Trophoblast cell (in vitro differentiated cells and primary cell): ENCODE data around the gene ARF1.

ENCODE experiments used
- DNase-seq, 2 donors: peaks; one replicate each; pipeline ENCODE4 v3.0.0-alpha.2; 2016
- H2AFZ ChIP-seq: 2 replicates; pipeline ENCODE4 v1.6.1; 2013; ENCODE audit warnings: low read length, moderate library complexity, mild to moderate bottlenecking; ENCODE audit not compliant: insufficient read depth, poor library complexity
- H2AK5ac ChIP-seq: 2 replicates; pipeline ENCODE4 v1.6.1; 2013; ENCODE audit warnings: mild to moderate bottlenecking, low read length
- H2BK120ac ChIP-seq: 2 replicates; pipeline ENCODE4 v1.6.1; 2013; ENCODE audit warnings: low read length, mild to moderate bottlenecking, moderate library complexity; ENCODE audit not compliant: insufficient read depth, poor library complexity
- H2BK12ac ChIP-seq: 2 replicates; pipeline ENCODE4 v1.6.1; 2013; ENCODE audit warnings: mild to moderate bottlenecking, low read length, moderate library complexity
- H2BK5ac ChIP-seq: 2 replicates; pipeline ENCODE4 v1.6.1; 2013; ENCODE audit warnings: low read length, low read depth, moderate library complexity, mild to moderate bottlenecking; ENCODE audit not compliant: poor library complexity
- H3K14ac ChIP-seq: 2 replicates; pipeline ENCODE4 v1.6.1; 2013; ENCODE audit warnings: mild to moderate bottlenecking, low read length
- H3K18ac ChIP-seq: 2 replicates; pipeline ENCODE4 v1.6.1; 2013; ENCODE audit warnings: mild to moderate bottlenecking, low read length
- H3K23ac ChIP-seq: 2 replicates; pipeline ENCODE4 v1.6.1; 2013; ENCODE audit warnings: low read length
- H3K27ac ChIP-seq: 2 replicates; pipeline ENCODE4 v1.5.1; 2013; ENCODE audit warnings: low read depth, mild to moderate bottlenecking, inconsistent platforms, low read length, moderate library complexity
- H3K27me3 ChIP-seq: 2 replicates; pipeline ENCODE4 v1.6.1; 2013; ENCODE audit warnings: inconsistent platforms, mild to moderate bottlenecking, low read length, moderate library complexity; ENCODE audit not compliant: insufficient read depth
- H3K36me3 ChIP-seq, 2 experiments: 1 replicate in 1 of 2; 2 replicates in 1 of 2; pipeline ENCODE4 v1.6.1; 2013; ENCODE audit warnings: low read length in 2 of 2, mild to moderate bottlenecking in 2 of 2, moderate library complexity in 1 of 2; ENCODE audit not compliant: insufficient read depth in 2 of 2, control insufficient read depth in 1 of 2
- H3K4ac ChIP-seq: 2 replicates; pipeline ENCODE4 v1.6.1; 2013; ENCODE audit warnings: low read depth, mild to moderate bottlenecking, low read length, moderate library complexity
- H3K4me1 ChIP-seq, 2 experiments: 1 replicate in 1 of 2; 2 replicates in 1 of 2; pipeline ENCODE4 v1.6.1; 2013; ENCODE audit warnings: low read length in 2 of 2, mild to moderate bottlenecking in 2 of 2, moderate library complexity in 1 of 2; ENCODE audit not compliant: insufficient read depth in 2 of 2, control insufficient read depth in 1 of 2
- H3K4me2 ChIP-seq: 2 replicates; pipeline ENCODE4 v1.6.1; 2013; ENCODE audit warnings: inconsistent platforms, mild to moderate bottlenecking, low read length, moderate library complexity
- H3K4me3 ChIP-seq: 2 replicates; pipeline ENCODE4 v1.5.1; 2013; ENCODE audit warnings: mild to moderate bottlenecking, low read depth, low read length, inconsistent platforms
- H3K79me1 ChIP-seq: one replicate; pipeline ENCODE4 v1.6.1; 2013; ENCODE audit warnings: low read length
- H3K79me2 ChIP-seq: 2 replicates; pipeline ENCODE4 v1.6.1; 2013; ENCODE audit warnings: low read length, mild to moderate bottlenecking; ENCODE audit not compliant: control insufficient read depth, insufficient read depth, poor library complexity
- H3K9ac ChIP-seq: 2 replicates; pipeline ENCODE4 v1.6.1; 2013; ENCODE audit warnings: mild to moderate bottlenecking, low read length
- H3K9me3 ChIP-seq: 2 replicates; pipeline ENCODE4 v1.6.1; 2013; ENCODE audit warnings: low read depth, mild to moderate bottlenecking, control low read depth, inconsistent platforms, low read length; ENCODE audit not compliant: insufficient read depth
- H4K12ac ChIP-seq: 2 replicates; pipeline ENCODE4 v1.6.1; 2013; ENCODE audit warnings: low read depth, mild to moderate bottlenecking, low read length, moderate library complexity
- H4K8ac ChIP-seq: 2 replicates; pipeline ENCODE4 v1.6.1; 2013; ENCODE audit warnings: low read depth, mild to moderate bottlenecking, low read length, moderate library complexity
- H4K91ac ChIP-seq: one replicate; pipeline ENCODE4 v1.6.1; 2013; ENCODE audit warnings: low read depth, mild to moderate bottlenecking, low read length, moderate library complexity
- WGBS: extraction: QIAGEN DNeasy Blood & Tissue Kit; methylation state at CpG from one replicate; pipeline ENCODE4 v1.1.7; 2013; ENCODE audit warnings: missing lambda C conversion rate; ENCODE audit not compliant: insufficient read length, insufficient coverage; ENCODE audit errors: extremely low coverage; 5-methylcytosine and 5-hydroxymethylcytosine counted together

The ARF1 gene

DNA sequence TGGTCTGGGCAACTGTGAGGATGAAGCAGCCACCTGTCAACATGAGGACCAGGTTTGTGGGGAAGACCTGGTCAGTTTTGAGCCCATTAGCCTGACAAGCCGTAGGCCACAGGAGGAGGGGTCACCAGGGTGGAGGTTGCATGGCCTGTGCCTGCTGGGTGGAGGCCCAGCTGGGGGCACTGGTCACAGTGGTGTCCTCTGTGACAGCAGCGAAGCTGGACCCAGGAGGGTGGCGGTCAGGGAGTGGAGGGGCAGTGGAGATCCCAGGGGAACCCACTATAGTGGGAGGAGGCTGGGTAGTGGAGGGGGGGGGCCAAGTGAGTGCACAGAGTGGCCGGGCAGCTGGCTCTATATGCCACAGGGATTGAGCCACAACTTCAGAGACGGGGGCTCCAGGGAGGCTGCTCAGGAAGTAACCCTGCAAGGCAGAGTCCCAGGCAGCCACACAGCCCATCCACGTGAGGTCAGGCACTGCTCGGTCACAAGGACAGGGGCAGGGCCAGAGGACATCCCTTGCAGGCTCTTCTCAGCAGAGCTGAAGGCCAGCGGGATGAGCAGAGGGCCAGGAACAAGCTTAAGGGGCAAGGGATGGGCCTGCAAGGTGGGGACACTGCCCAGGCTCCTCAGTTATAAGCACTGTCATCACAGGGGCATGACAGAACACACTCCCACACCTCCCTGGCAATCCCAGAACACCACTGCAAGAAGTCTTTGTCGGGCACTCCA is 22.9 kb downstream of the ARF1 start:
- H3K36me3 ChIP-seq = peaks cover 25 to 26% of the 10 kb centered on the region in 2 experiments
- H3K23ac ChIP-seq = no peak overlapping the region
- H3K4me2 ChIP-seq = no peak overlapping the region
- H3K14ac ChIP-seq = no peak overlapping the region
- H3K4me3 ChIP-seq = no peak overlapping the region
- H2BK5ac ChIP-seq = no peak overlapping the region
- H3K27me3 ChIP-seq = no peaks in the 10 kb centered on the region
- no peak overlapping the region for H2AK5ac ChIP-seq
- H2BK120ac ChIP-seq = no peak overlapping the region
- H3K9me3 ChIP-seq = peaks cover 2% of the 10 kb centered on the region
- H4K12ac ChIP-seq = no peak overlapping the region
- peaks cover 22% of the 10 kb centered on the region for H3K79me1 ChIP-seq
- H3K18ac ChIP-seq = no peak overlapping the region
- no peak overlapping the region for H2AFZ ChIP-seq
- H3K4me1 ChIP-seq = peaks cover 17 to 21% of the 10 kb centered on the region in 2 experiments
- DNase-seq = no peak
- peaks cover 16% of the 10 kb centered on the region for H3K79me2 ChIP-seq
- no CpG with 5 or more reads among the region's 9 CpGs for WGBS
- no peak overlapping the region for H4K91ac ChIP-seq
- no peak overlapping the region for H3K4ac ChIP-seq
- H2BK12ac ChIP-seq = no peak overlapping the region
- H4K8ac ChIP-seq = no peak overlapping the region
- no peak overlapping the region for H3K9ac ChIP-seq
- no peak overlapping the region for H3K27ac ChIP-seq

DNA sequence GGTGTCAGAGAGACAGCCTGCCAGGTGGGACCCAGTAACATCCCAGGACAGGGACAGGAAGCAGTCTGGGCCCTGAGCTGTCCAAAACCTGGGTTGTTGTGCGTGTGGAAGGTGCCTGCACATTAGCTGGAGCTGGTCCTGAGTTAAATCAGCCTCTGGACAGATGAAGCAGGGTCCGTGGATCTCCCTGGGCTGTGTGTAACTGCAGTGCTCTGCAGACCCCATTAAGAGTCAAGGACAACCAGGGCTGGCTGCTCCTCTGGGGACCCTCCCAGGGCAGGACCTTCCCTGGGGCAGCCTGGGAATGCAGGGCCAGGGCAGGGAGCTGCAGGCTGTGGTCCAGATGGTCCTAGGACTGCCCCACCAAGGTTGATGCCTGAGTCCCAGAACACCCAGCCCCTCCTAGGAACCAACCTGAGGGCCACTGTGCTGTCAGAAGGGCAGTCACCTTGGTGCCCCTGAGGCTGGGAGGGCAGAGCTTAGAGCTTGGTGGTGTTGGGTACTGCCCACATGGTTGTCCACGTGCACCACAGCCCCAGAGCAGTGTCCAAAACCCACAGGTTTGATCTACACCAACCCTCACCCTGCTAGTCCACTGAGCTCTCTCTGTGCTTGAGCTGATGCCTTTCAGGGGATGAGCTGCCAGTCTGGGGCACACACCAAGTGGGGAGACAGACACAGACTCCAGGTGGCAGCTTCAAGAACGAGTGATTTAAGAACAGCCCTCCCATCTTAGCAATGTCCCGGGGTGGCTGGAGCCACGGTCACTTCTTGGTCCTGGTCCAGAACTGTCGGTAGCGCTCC is 23.7 kb downstream of the ARF1 start:
- Histone ChIP-seq H3K4me1 (peaks cover 17 to 21% of the 10 kb centered on the region in 2 experiments), H3K79me2 (peaks cover 16% of the 10 kb centered on the region), H3K79me1 (peaks cover 22% of the 10 kb centered on the region), H3K14ac (no peak overlapping the region), H3K9me3 (no peaks in the 10 kb centered on the region), H3K27ac (no peak overlapping the region), H3K9ac (no peak overlapping the region), H2BK5ac (no peak overlapping the region), H2AK5ac (no peak overlapping the region), H4K12ac (no peak overlapping the region), H3K27me3 (no peaks in the 10 kb centered on the region), H3K18ac (no peak overlapping the region), H2BK120ac (no peak overlapping the region), H2AFZ (no peak overlapping the region), H4K8ac (no peak overlapping the region), H2BK12ac (no peak overlapping the region), H3K23ac (no peak overlapping the region), H3K4me3 (no peak overlapping the region), H4K91ac (no peak overlapping the region), H3K4ac (no peak overlapping the region), H3K4me2 (no peak overlapping the region), H3K36me3 (peaks cover 19 to 20% of the 10 kb centered on the region in 2 experiments)
- WGBS = no CpG with 5 or more reads among the region's 8 CpGs
- DNase-seq = no peak

DNA sequence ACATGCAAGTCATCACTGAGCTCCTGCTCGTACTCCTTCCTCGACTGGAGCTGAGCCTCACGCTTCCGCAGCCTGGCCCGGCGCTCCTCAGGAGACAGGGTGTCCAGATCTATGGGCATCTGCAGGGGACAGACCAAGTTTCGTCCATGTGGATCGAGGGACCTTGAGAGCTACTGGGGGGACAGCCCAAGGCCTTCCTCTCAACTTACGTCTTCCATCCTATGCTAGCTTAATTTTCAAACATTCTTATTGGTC is 24.2 kb downstream of the ARF1 start:
- Histone ChIP-seq H4K8ac (no peak overlapping the region), H3K27me3 (no peaks in the 10 kb centered on the region), H3K18ac (no peak overlapping the region), H3K4me2 (no peak overlapping the region), H4K91ac (no peak overlapping the region), H3K23ac (no peak overlapping the region), H2BK120ac (no peak overlapping the region), H3K79me2 (peaks cover 16% of the 10 kb centered on the region), H2BK12ac (no peak overlapping the region), H3K79me1 (peaks cover 22% of the 10 kb centered on the region), H3K9ac (no peak overlapping the region), H2AK5ac (no peak overlapping the region), H2AFZ (no peak overlapping the region), H3K27ac (no peak overlapping the region), H3K9me3 (no peaks in the 10 kb centered on the region), H3K4ac (no peak overlapping the region), H4K12ac (no peak overlapping the region), H3K4me1 (peaks cover 15 to 21% of the 10 kb centered on the region in 2 experiments), H3K14ac (no peak overlapping the region), H2BK5ac (no peak overlapping the region), H3K4me3 (no peak overlapping the region), H3K36me3 (peaks cover 19 to 20% of the 10 kb centered on the region in 2 experiments)
- WGBS = no CpG with 5 or more reads among the region's 9 CpGs
- DNase-seq = no peak

DNA sequence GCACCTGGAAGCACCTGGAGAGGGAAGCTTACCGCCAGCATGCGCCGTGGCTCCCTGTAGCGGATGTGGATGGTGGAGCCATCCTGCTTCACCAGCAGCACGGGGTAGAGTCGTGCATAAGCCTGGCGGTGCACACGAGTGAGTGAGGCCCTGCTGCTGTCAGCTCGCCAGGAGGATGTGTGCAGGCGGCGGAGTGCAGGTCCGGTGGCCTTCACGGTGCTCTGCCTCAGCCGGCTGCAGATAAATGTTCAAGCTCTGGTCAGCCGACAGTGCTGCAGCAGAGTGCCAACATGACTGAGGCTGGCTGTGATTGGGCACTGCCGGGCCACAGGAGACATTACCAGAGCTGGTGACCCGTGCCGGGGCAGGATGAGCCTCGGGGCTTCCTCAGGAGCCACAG is 25.1 kb downstream of the ARF1 start:
- no peak overlapping the region for H3K27ac ChIP-seq
- no peak overlapping the region for H4K91ac ChIP-seq
- DNase-seq = no peak
- peaks cover 19 to 20% of the 10 kb centered on the region in 2 experiments for H3K36me3 ChIP-seq
- H2BK120ac ChIP-seq = no peak overlapping the region
- H3K9ac ChIP-seq = no peak overlapping the region
- H2BK5ac ChIP-seq = no peak overlapping the region
- no peak overlapping the region for H3K14ac ChIP-seq
- WGBS = no CpG with 5 or more reads among the region's 19 CpGs
- no peak overlapping the region for H2AK5ac ChIP-seq
- no peak overlapping the region for H3K23ac ChIP-seq
- H4K8ac ChIP-seq = no peak overlapping the region
- peaks cover 17% of the 10 kb centered on the region for H3K79me1 ChIP-seq
- no peak overlapping the region for H4K12ac ChIP-seq
- H3K79me2 ChIP-seq = peaks cover 13% of the 10 kb centered on the region
- no peaks in the 10 kb centered on the region for H3K27me3 ChIP-seq
- H3K4ac ChIP-seq = no peak overlapping the region
- H2BK12ac ChIP-seq = no peak overlapping the region
- H3K4me1 ChIP-seq = peaks cover 11 to 16% of the 10 kb centered on the region in 2 experiments
- H3K18ac ChIP-seq = no peak overlapping the region
- H3K4me2 ChIP-seq = no peak overlapping the region
- no peaks in the 10 kb centered on the region for H3K9me3 ChIP-seq
- H2AFZ ChIP-seq = no peak overlapping the region
- no peak overlapping the region for H3K4me3 ChIP-seq
